ENCODE results near the gene SLC5A1.
"Not testable (repeated sequence)": the region's sequence is repeated elsewhere in the genome, so short reads cannot be mapped to it uniquely, and the experiment has no call there.

Gene SLC5A1

DNA sequence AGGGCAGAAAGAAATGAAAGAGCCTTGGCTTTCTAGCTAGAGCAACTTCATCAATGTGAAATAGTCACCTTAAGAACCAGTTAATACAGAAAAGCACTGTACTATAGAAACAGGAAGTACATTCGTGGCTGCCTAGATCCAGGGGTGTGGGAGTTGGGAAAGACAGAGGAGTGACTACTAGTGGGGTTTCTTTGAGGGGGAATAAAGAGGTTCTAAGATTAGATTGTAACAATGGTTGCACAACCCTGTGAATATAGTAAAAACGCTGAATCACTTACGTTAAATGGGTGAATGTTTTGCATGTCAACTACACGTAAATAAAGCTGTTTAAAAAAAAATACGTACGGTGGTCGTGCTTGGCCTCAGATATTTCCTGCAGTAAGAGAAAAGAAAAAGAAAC is 107.6 kb downstream of the SLC5A1 start:
- not testable (repeated sequence) for DNase-seq

DNA sequence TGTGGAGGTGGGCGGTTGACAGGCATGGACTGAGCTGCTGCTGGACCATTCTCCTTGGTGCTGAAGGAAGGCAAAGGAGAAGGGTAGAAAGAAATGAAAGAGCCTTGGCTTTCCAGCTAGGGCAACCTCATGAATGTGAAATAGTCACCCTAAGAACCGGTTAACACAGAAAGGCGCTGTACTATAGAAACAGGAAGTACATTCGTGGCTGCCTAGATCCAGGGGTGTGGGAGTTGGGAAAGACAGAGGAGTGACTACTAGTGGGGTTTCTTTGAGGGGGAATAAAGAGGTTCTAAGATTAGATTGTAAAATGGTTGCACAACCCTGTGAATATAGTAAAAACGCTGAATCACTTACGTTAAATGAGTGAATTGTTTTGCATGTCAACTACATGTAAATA is 108.6 kb downstream of the SLC5A1 start:
- DNase-seq = not testable (repeated sequence)

DNA sequence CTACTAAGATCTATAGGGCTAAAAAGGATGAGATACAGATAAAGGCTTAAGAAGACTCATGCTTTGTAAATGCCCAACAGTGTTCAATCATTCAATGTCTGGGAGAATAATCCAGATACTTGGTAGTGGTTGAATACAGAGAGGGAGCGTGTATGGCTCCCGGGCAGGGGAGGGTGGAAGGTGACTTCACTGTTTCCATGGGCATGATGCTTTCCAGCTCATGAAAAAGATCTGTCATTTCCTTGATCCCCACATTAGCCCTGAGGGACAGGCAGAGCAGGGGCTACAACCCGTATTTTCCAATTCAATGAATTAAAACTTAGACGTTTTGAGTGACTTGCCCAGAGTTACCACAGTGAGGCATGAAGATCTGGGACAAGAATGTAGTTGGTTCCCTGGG is 111.7 kb downstream of the SLC5A1 start:
- DNase-seq = not testable (repeated sequence)

DNA sequence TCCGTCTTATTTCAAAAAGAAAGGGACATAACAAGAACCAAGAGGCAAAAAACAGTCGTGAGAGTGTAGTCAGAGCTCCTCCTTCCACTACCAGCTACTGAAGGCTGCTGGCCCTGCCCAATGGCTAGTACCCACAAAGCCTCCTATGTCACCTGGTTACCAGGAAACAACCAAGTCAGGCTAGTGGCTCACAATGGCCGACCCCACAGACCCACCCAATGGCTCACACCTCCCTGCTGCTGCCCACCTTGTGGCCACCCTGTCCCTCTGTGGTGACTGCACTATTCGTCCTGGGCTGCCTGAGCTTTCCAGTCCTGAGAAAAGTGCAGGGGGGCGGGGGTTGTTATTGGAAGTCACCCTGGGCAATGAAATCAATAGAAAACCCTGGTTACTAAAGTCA is 114.6 kb downstream of the SLC5A1 start:
- DNase-seq = not testable (repeated sequence)

DNA sequence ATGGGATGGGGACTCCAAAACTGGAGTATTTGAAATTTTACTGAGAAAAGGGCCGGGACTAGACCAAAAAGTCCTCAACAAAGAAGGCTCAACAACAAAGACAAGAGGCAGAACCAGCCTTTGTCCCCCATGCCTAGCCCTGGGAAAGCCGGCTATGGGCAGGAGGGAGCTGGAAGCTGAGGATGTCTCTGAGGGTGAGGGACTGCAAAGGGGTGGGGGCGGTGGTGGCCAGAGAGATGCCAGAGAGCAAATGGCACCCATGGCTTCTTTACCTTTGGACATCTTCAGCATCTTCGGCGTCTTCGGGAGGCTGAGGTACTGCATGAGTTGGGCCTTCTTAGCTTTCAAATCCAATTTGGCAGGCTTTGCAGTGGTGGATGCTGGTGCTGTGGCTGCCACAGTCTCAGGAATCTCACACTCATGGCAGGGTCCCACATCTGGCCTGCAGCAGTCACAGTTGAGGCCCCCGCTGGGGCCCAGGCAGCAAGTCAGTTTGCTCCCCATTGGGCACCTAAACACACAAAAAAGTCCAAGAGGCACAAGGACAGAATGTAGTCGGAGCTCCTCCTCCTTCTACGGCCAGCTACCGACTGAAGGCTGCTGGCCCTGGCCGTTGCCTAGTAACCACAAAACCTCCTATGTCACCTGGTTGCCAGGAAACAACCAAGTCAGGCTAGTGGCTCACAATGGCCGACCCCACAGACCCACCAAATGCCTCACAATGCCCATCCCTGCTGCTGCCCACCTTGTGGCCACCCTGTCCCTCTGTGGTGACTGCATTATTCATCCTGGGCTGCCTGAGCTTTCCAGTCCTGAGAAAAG is 115.9 kb downstream of the SLC5A1 start, which contains the start of gene C22orf42:
Gene C22orf42 (minus strand): TSS at position 592 of the 822 bp plus-strand sequence. CDS start 88 bp downstream, at position 504.
- DNase-seq = no peak

DNA sequence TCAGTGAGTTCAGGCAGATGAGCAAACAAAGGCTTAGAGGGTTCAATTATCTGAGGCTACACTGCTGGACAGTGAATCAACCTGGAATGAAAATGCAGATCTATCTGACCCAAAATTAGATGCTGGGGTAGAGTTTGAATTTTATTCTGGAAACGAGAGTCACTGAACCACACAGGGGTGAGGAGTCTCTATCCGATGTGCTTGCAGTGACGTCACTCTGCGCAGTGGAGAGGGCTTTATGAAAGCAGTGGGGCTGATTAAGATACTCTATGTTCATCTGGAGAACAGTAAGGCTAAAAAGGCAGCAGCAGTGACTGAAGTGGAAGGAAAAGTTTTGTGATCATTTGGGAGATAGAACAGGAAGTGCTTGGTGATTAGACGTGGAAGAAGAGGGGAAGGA is 117.3 kb downstream of the SLC5A1 start:
- DNase-seq = not testable (repeated sequence)

All from stimulated activated CD4-positive, alpha-beta T cell treated with anti-CD3 and anti-CD28 coated beads, Interleukin-4, amount 100 ng/mL, for 1 hour (primary cell).